ENCODE data around the gene ADAMTS15.

ADAMTS15 gene

GRCh38 chr11:130478881-130479280, 30.4 kb downstream of the ADAMTS15 start:
- DNase-seq (ENCODE audit: low spot score), result no peak

GRCh38 chr11:130480186-130480585, 31.7 kb downstream of the ADAMTS15 start:
- no peak for DNase-seq (ENCODE audit: low spot score)

DNA sequence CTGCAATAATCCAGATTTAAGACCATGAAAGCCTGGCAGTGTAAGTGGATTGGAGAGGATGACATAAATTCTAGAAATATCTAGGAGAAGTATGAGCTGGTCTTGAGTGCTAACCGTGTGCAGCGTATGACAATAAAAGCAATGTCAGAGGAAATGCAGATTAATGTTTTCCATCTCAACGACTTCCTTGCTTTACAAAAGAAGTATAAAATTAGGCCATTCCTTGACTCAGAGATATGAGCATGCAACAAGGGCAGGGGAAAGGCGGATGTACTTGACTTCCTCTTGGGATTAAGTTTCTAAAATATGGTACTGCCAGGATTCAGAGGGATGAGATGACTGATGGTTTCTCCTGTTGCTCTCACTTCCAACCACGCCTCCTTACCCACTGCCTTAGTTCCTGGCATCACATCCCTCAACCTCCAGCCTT, 32.3 kb downstream of the ADAMTS15 start:
- DNase-seq (ENCODE audit: low spot score), result peak; percentile 63

DNA sequence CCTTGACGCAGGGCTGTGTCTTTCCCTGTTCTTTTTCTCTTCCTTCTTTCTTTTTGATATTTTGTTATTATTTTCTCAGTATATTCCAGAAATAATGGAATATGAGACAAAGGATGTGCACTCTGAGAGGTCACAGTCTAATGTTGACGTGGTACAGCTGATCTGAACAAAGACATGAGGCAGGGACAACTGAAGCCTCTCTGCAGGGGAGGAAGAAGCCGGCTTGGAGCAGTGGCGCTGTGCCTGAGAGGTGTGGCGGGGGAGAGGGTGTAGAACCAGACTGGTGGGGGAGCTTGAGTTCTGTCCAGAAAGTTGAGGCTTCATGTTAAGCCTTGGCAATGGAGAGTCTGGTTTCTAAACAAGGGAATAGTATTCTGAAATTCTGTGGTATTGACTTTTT, 34.7 kb downstream of the ADAMTS15 start:
- no peak for DNase-seq (ENCODE audit: low spot score)

GRCh38 chr11:130485983-130486382, 37.5 kb downstream of the ADAMTS15 start:
- DNase-seq (ENCODE audit: low spot score), result no peak

GRCh38 chr11:130486391-130486836, 38.0 kb downstream of the ADAMTS15 start:
- DNase-seq (ENCODE audit: low spot score), result no peak

DNA sequence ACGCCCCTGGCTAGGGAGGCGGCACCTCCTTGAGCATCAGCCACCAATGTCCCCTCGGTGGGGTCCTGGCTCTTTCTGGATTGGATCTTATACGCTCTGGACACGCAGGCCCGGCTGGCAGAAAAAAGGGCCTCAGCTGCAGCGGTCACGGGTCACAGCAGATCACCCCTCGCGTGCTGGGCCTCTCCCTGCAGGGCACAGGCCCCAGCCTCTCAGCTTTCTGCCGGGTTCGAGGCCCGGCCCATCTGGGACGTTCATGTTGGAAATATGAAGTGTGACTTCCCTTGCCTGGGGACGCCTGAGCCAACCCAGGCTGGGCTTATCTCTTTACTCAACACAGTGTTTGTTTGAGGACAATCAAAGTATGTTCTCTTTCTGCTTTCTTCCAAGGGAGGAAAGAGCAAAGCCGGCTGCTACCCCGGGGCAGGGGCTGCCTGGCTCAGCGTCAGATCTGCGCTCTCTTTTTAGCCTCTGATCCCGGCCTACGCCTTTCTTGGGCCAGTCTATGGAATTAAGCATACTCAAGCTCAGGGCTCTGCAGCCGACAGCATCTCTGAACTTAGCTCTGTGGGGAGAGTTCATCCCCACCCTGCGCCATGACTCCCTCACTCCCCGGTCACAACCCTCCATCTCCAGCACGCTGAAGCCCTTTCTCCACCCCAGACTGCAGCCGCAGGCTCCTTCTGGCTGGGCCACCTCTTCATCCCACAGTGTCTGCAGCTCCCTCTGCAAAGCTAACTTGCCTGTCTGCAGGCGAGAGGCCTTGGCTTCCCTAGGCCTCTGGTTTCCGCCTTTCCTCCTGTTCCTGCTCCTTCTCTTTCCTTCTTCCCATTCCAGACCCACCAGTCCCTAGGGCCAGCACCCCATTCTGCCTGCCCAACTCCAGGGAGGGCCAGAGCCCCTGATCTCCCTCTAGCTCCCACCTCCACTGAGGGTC, 38.8 kb downstream of the ADAMTS15 start:
- no peak for DNase-seq (ENCODE audit: low spot score)

GRCh38 chr11:130487924-130488815, 39.7 kb downstream of the ADAMTS15 start:
- DNase-seq (ENCODE audit: low spot score), result no peak

DNA sequence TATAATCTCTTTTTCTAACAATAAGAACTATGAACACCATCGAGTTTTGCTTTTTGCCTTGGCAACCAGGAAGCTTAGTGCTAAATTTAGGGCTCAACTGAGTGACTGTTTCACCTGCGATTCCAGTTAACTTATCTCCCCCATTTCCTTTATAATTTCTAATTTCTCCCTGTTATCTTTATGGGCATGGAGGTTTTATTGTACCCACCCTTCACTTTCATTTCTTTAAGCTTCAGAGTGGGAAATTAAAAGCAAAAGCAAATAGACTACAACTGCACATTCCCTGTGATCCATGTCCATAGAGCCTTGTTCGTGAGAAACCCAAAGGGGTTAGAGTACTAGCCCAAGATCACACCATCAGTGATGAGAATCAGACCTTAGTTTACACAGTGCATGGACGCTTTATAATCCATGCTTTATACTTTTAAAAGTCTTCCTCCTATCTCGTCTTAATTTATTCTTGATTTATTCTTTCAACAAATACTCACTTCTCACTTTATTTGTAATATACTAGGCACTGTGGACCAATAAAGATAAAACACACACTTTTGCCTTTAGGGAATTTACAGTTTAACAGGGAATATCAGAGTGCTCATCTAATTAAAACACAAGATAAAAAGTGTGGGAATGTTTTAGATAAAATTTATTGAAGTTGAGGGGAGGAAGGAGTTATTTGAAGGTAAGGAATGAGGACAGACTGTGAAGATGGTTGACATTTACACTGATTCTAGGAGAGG, 40.6 kb downstream of the ADAMTS15 start:
- DNase-seq (ENCODE audit: low spot score), result no peak

GRCh38 chr11:130489716-130490115, 41.3 kb downstream of the ADAMTS15 start:
- no peak for DNase-seq (ENCODE audit: low spot score)

- DNase-seq (ENCODE audit: low spot score), result no peak
These were observed 42.4 kb downstream of the ADAMTS15 start for GRCh38 chr11:130490682-130491449.

- DNase-seq (ENCODE audit: low spot score), result no peak
These were observed 49.7 kb downstream of the ADAMTS15 start for GRCh38 chr11:130498181-130498580.

DNA sequence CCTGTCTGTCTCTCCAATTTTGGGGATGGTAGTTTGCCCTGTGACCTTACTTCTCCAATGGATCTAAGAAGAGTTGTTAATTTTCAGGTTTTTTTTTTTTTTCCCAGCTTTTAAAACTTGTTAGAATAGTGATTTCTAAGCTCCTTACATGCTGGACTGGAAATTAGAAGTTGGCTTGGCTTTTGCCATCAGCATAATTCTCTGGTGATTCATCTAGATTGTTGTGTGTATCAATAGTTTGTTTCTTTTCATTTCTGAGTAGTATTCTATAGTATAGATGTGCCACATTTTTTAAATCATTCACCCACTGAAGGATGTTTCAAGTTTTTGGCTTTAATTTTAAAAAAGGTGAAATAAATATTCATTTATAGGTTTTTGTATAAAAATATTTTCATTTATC, 51.4 kb downstream of the ADAMTS15 start:
- DNase-seq (ENCODE audit: low spot score), result no peak

- DNase-seq (ENCODE audit: low spot score), result no peak
These were observed 55.9 kb downstream of the ADAMTS15 start for GRCh38 chr11:130504317-130504716.

DNA sequence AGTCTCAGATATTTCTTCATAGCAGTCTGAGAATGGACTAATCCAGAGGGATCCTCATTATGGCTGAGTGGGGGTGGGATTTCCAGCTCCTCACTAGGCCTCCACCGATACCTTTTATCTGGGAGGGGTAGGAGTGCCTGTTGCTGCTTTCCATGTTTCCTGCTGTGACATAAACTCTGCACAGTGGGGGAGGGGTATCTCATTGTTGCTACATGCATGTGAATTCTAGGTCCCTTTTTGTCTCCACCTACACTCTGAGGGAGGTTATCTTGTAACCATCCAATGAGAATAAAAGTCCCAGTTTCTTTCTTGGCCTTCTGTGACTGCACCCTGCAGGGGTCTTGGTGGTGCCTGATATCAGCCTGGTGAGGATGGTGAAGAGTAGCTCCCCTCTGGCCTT, 60.5 kb downstream of the ADAMTS15 start:
- DNase-seq (ENCODE audit: low spot score), result no peak

- no peak for DNase-seq (ENCODE audit: low spot score)
These were observed 61.5 kb downstream of the ADAMTS15 start for GRCh38 chr11:130509942-130510341.

- DNase-seq (ENCODE audit: low spot score), result no peak
These were observed 62.1 kb downstream of the ADAMTS15 start for GRCh38 chr11:130510407-130511006.

DNA sequence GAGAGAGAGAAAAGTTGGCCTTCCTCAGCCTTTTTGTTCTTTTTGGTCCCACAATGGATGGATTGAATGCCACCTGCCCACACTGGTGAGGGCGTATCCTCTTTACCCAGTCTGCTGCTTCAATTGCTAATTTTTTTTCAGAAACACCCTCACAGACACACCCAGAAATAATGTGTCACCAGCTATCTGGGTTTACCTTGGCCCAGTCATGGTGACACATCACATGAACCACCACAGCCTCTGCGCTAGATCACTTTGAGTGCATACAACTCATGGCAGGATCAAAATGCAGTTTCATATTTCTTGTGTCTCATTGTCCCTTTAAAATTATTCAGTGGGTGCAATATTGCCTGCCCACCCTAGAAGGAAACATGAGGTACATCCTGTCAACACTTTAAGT, 63.3 kb downstream of the ADAMTS15 start:
- DNase-seq (ENCODE audit: low spot score), result no peak

- DNase-seq (ENCODE audit: low spot score), result no peak
These were observed 64.2 kb downstream of the ADAMTS15 start for GRCh38 chr11:130512662-130513061.

GRCh38 chr11:130513132-130513531, 64.7 kb downstream of the ADAMTS15 start:
- DNase-seq (ENCODE audit: low spot score), result no peak

DNA sequence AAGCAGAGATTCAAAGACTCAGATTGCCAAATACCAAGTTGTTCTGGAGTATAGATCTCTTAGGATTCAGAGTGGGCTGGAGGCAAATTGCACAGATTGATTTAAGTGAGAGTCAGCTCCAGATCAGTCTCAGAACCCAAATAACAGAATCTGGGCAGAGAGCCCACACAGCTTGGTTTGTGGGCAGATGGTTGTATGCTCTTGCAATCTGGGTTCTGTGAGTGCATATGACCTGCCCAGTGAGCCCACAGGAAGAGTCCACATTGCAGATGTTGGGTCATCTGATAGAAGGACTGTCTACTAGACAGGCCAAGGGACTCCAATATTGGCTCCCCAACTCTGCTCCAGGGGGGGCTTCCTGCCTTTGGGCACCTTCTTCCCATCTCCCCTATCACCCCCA, 65.9 kb downstream of the ADAMTS15 start:
- no peak for DNase-seq (ENCODE audit: low spot score)
